NCI-H69 (cell line): Measurements from ENCODE around the gene CTSL.

Experiments used
- DNase-seq: peaks from one replicate; lab custom pipeline; 2025; lab: John Stamatoyannopoulos, UW

The CTSL gene

DNA sequence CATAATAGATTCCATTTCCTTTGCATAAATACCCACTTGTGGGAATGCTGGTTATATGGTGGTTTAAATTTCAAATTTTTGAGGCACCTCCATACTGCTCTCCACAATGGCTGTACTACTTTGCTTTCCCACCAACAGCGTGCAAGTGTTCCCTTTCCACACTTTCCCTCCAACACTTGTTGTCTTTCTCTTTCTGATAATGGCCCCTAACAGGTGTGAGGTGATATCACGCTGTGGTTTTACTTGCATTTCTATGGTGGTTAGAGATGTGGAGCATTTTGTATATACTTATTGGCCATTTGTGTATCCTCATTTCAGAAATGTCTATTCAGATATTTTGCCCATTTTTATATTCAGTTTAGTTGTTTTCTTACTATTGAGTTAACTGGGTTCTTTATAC is 34.6 kb downstream of the CTSL start:
- no peak for DNase-seq

- DNase-seq = no peak
These were observed 37.4 kb downstream of the CTSL start for GRCh38 chr9:87763286-87763685.

GRCh38 chr9:87765521-87765920 is 39.6 kb downstream of the CTSL start:
- DNase-seq = no peak

DNA sequence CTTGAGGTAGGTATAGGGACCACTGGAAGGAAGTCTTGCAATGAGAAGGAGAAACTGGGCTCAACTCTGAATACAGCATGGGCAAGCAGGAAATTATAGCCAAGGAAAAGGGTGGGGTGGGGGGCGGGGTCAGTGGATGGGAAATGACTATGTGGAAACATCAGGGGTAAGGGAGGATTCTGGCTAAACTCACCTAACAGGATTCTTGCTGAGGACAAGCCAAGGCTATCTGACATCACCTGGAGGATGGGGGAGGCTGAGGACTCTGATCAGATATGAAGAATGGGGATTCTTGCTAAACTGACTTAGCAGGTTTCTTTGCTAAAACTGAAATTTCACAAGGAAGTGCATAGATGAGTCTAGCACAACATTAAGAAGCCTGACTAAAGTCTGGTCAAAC is 40.8 kb downstream of the CTSL start:
- DNase-seq = no peak

DNA sequence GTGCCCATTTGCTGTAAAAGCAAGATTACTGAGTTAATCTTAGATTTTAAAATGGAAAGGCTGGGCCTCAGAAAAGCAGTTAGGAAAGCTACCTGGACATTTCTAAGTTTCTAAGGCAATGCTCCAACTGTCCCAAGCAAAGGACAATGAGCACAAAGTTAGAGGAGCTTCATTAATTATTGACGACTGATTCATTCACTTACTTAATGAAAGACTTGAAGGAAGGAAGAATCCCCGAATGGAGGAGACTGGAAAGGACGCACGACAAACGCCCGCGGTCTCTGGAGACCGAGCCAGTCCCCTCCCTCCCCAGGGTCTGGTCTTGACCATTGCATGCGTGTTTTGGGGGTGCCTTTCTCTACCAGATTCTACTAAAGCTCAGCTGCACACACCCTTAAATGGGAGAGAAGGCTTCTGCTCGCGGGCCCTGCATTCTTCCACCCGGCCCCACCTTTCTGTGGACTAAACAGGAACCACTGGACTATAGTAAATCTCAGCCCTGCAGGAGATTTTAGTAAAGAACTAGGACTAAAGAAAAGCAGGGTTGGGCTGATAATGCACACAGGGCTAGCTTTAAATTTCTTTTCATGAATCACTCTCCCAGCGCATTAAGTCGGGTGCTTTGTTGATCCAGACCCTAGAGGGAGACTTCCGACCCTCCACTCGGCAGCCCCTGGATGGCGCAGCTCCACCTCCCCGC is 44.8 kb downstream of the CTSL start:
- DNase-seq = no peak

DNA sequence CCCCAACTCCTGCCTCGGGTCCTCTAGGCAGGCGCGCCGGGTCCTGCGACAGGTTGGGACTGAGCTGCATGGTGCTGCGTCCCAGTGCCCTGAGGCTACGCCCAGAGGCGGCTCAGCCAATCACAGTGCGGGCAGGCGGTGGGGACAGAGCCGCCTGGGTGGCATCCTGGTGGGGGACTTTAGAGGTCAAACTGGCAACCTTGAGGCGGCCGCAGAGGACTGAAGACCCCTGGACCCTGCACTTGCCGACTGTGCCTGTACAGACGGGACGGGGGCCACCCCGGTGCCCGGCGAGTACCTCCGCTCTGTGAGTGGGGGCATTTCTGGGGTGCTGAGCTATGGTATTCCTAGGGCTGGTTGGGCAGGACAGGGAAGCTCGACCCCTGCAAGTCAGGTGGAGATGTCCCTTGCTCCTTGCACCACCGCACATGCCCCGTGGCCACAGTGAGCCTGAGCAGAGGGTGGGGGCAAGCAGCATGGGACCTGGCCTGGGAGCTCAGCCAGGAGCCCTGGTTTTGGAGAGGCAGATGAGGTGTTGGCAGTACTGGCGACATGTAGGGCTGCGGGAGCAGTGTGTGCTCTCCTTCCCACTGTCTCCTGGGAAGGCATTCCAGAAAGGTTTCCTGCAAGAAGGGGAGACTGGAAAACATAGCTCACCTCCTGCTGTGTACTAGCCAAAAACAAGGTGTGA is 45.5 kb downstream of the CTSL start:
- DNase-seq = no peak

GRCh38 chr9:87776481-87777379 is 50.8 kb downstream of the CTSL start:
- DNase-seq = no peak

GRCh38 chr9:87778996-87779395 is 53.1 kb downstream of the CTSL start:
- DNase-seq = no peak
